ENCODE data around the gene IGSF8.

The IGSF8 gene

GRCh38 chr1:160071289-160071688, 27.1 kb downstream of the IGSF8 start:
- no peak overlapping the region for H3K4me3 ChIP-seq (ENCODE audit: control insufficient read depth, low read depth, low read length)
- TF ChIP-seq CTCF (IDR thresholded peaks at IDR 0.05; ENCODE audit: control insufficient read depth, insufficient read depth, low read depth, low read length, missing control alignments) = no peak
- no peak for DNase-seq (ENCODE audit: low read depth)

GRCh38 chr1:160070243-160071163, 27.9 kb downstream of the IGSF8 start:
- H3K4me3 ChIP-seq (ENCODE audit: control insufficient read depth, low read depth, low read length) = peak overlapping the region; percentile 33
- no peak for TF ChIP-seq CTCF (IDR thresholded peaks at IDR 0.05; ENCODE audit: control insufficient read depth, insufficient read depth, low read depth, low read length, missing control alignments)
- DNase-seq (ENCODE audit: low read depth) = no peak

- no peak for TF ChIP-seq CTCF (IDR thresholded peaks at IDR 0.05; ENCODE audit: control insufficient read depth, insufficient read depth, low read depth, low read length, missing control alignments)
- H3K4me3 ChIP-seq (ENCODE audit: control insufficient read depth, low read depth, low read length) = peak within 1 kb of the TSS; percentile 33
- no peak for DNase-seq (ENCODE audit: low read depth)
Observed at GRCh38 chr1:160069460-160070231, 28.8 kb downstream of the IGSF8 start, which contains the start of gene KCNJ10. Gene KCNJ10, minus strand, starts transcription at chr1:160070160. Its CDS starts 27,628 bp downstream, at chr1:160042532.

GRCh38 chr1:160068225-160068624, 30.2 kb downstream of the IGSF8 start:
- no peak for DNase-seq (ENCODE audit: low read depth)
- no peak overlapping the region for H3K4me3 ChIP-seq (ENCODE audit: control insufficient read depth, low read depth, low read length)
- no peak for TF ChIP-seq CTCF (IDR thresholded peaks at IDR 0.05; ENCODE audit: control insufficient read depth, insufficient read depth, low read depth, low read length, missing control alignments)

- no peak overlapping the region for H3K4me3 ChIP-seq (ENCODE audit: control insufficient read depth, low read depth, low read length)
- no peak for DNase-seq (ENCODE audit: low read depth)
- TF ChIP-seq CTCF (IDR thresholded peaks at IDR 0.05; ENCODE audit: control insufficient read depth, insufficient read depth, low read depth, low read length, missing control alignments) = no peak
Observed at GRCh38 chr1:160066829-160067745, 31.3 kb downstream of the IGSF8 start.

- no peak overlapping the region for H3K4me3 ChIP-seq (ENCODE audit: control insufficient read depth, low read depth, low read length)
- TF ChIP-seq CTCF (IDR thresholded peaks at IDR 0.05; ENCODE audit: control insufficient read depth, insufficient read depth, low read depth, low read length, missing control alignments) = no peak
- no peak for DNase-seq (ENCODE audit: low read depth)
Observed at GRCh38 chr1:160064746-160065145, 33.7 kb downstream of the IGSF8 start.

Data from AG09309 (cell line).